ENCODE data around the gene CCNYL1. TPM values are rescaled to one million over a fixed set of nuclear protein-coding genes. Genes with fewer than 3 reads are reported as not detected.
"Not testable (repeated sequence)": the region's sequence is repeated elsewhere in the genome, so short reads cannot be mapped to it uniquely, and the experiment has no call there.

CCNYL1 gene
- total RNA-seq, 1 experiment from 2014 or later = 21.8 TPM

- Histone ChIP-seq H3K4me3 (no peak overlapping the region), H3K27ac (no peak overlapping the region), H3K36me3 (ENCODE audit: low read depth) (peaks cover 13% of the 10 kb centered on the region; the same call in 1 of the 2 replicates), H3K79me2 (ENCODE audit: low read depth) (no peaks in the 10 kb centered on the region), H3K4me1 (replicated peaks; ENCODE audit: insufficient read depth) (peaks cover 21% of the 10 kb centered on the region), H3F3A (ENCODE audit: insufficient read depth, low read depth) (peaks cover 32% of the 10 kb centered on the region), H3K27me3 (ENCODE audit: insufficient read depth, low read depth) (no peaks in the 10 kb centered on the region), H3K9me2 (ENCODE audit: insufficient read depth) (no peaks in the 10 kb centered on the region), H4K20me1 (ENCODE audit: insufficient read depth) (no peaks in the 10 kb centered on the region; the same call in 1 of the 2 replicates), H2AFZ (no peak overlapping the region), H3K4me2 (no peak overlapping the region), H3K9me3 (ENCODE audit: insufficient read depth, low read depth) (no peaks in the 10 kb centered on the region)
- BruUV-seq (replicated peaks) = no TSS peak
- no peak for TF ChIP-seq EZH2 (IDR thresholded peaks at IDR 0.05; ENCODE audit: low read depth)
- TF ChIP-seq CTCF (conservative IDR thresholded peaks at IDR 0.05) = no peak
- ChIA-PET CTCF (interaction anchor here (0.7 kb wide), 1 partner anchor 123 kb away, joined by 3 read pairs; no protein-coding TSS in a partner anchor), POLR2A (ENCODE audit: unreplicated experiment) (no interaction called here)
- intact Hi-C loops (cut with micrococcal nuclease; ENCODE audit: unreplicated experiment) = no loop called here
- no peak for DNase-seq
Measured at GRCh38 chr2:207750876-207751275, 39.4 kb downstream of the CCNYL1 start.

DNA sequence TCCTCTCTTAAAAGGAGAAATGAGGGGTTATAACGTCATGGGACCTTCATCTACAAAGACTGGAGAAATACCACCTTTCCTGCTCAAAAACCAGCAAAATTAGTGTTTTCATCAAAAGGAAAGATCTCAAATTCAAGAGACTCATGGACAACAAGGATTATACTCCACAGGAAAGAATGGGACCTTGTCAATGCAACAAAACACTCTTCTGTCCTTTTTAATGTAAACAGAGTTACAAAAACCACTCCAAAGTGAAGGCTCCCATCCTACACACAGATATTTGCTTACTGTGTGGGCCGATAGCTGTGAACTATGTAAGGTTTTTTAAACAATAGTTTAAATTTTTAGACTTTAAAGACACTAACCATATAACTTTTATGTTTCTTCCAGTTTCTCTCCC is 42.2 kb downstream of the CCNYL1 start:
- BruUV-seq (replicated peaks); POLR2A ChIA-PET (ENCODE audit: unreplicated experiment); H3K9me2 ChIP-seq (ENCODE audit: insufficient read depth); H3K4me1 ChIP-seq (replicated peaks; ENCODE audit: insufficient read depth); H3K27me3 ChIP-seq (ENCODE audit: insufficient read depth, low read depth); H3K4me2 ChIP-seq; H4K20me1 ChIP-seq (ENCODE audit: insufficient read depth); H3F3A ChIP-seq (ENCODE audit: insufficient read depth, low read depth); H3K79me2 ChIP-seq (ENCODE audit: low read depth); H2AFZ ChIP-seq; DNase-seq; H3K9me3 ChIP-seq (ENCODE audit: insufficient read depth, low read depth); intact Hi-C loops (cut with micrococcal nuclease; ENCODE audit: unreplicated experiment); H3K27ac ChIP-seq; H3K4me3 ChIP-seq: not testable (repeated sequence)
- peaks cover 10% of the 10 kb centered on the region; the same call in 1 of the 2 replicates for H3K36me3 ChIP-seq (ENCODE audit: low read depth)
- CTCF ChIA-PET = interaction anchor here (0.7 kb wide), 1 partner anchor 34 kb away, joined by 5 read pairs; no protein-coding TSS in a partner anchor

DNA sequence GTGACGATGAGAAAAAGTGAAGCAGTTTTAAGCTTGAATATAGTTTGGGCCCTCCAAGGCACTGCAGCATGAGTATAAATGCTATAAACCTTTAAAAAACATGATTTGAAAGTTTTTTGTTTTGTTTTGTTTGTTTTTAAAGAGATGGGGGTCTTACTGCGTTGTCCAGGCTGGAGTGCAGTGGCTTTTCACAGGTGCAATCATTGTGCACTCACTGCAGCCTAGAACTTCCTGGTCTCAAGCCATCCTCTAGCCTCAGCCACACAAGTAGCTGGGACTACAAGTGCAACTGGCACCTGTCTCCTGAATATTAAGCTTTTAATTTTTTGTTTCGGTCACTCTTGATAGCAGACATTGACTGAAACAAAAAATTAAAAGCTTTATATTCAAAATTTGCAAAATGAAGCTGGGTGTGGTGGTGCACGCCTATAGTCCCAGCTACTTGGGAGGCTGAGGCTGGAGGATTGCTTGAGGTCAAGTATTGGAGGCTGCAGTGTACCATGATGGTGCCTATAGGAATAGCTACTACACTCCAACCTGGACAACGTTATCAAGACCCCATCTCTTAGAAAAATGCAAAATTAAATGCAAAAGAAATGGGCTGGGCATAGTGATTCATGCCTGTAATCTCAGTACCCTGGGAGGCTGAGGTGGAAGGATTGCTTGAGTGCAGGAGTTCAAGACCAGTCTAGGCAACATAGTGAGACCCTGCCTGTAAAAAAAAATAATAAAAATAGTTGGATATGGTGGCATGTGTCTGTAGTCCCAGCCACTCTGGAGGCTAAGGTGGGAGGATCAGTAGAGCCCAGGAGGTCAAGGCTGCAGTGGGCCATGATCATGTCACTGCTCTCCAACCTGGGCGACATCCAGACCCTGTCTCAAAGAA is 43.3 kb downstream of the CCNYL1 start:
- no peak for DNase-seq
- POLR2A ChIA-PET (ENCODE audit: unreplicated experiment) = no interaction called here
- Histone ChIP-seq H3K4me1 (replicated peaks; ENCODE audit: insufficient read depth) (no peaks in the 10 kb centered on the region), H3K4me3 (no peak overlapping the region), H3K9me3 (ENCODE audit: insufficient read depth, low read depth) (no peaks in the 10 kb centered on the region), H3K4me2 (no peak overlapping the region), H2AFZ (no peak overlapping the region), H3K36me3 (ENCODE audit: low read depth) (peaks cover 10% of the 10 kb centered on the region; the same call in 1 of the 2 replicates), H3K27ac (no peak overlapping the region), H3K79me2 (ENCODE audit: low read depth) (no peaks in the 10 kb centered on the region), H4K20me1 (ENCODE audit: insufficient read depth) (no peaks in the 10 kb centered on the region), H3K27me3 (ENCODE audit: insufficient read depth, low read depth) (no peaks in the 10 kb centered on the region), H3F3A (ENCODE audit: insufficient read depth, low read depth) (peaks cover 6% of the 10 kb centered on the region; the same call in 1 of the 2 replicates), H3K9me2 (ENCODE audit: insufficient read depth) (no peaks in the 10 kb centered on the region)
- CTCF ChIA-PET = no interaction called here
- intact Hi-C loops (cut with micrococcal nuclease; ENCODE audit: unreplicated experiment) = no loop called here
- TF ChIP-seq EZH2 (IDR thresholded peaks at IDR 0.05; ENCODE audit: low read depth) (no peak), CTCF (conservative IDR thresholded peaks at IDR 0.05) (no peak)
- BruUV-seq (replicated peaks) = TSS peak; percentile 16

Measured in PC-9 (cell line).